Putamen (tissue), 1 donor: ENCODE measurements around the gene CBARP.

ENCODE experiments used
- DNase-seq: peaks from one replicate; pipeline ENCODE4 v3.0.0-alpha.2; 2016; ENCODE audit warnings: low spot score

Gene CBARP, protein sequence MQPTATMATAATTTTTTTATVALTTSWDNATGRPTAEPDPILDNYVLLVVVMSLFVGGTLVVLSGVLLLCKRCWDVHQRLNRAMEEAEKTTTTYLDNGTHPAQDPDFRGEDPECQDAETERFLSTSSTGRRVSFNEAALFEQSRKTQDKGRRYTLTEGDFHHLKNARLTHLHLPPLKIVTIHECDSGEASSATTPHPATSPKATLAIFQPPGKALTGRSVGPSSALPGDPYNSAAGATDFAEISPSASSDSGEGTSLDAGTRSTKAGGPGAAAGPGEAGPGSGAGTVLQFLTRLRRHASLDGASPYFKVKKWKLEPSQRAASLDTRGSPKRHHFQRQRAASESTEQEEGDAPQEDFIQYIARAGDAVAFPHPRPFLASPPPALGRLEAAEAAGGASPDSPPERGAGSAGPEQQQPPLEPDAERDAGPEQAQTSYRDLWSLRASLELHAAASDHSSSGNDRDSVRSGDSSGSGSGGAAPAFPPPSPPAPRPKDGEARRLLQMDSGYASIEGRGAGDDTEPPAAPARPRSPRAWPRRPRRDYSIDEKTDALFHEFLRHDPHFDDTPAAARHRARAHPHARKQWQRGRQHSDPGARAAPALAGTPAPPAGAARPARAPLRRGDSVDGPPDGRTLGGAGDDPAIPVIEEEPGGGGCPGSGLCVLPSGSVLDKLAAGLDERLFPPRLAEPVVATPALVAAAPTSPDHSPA

GRCh38 chr19:1237754-1238368 is at the start of gene CBARP:
Gene CBARP, minus strand, starts transcription at chr19:1238005. Its CDS starts 1,905 bp downstream, at chr19:1236100.
- DNase-seq, result no peak

GRCh38 chr19:1286487-1287353 is 48.9 kb upstream of the CBARP start:
- DNase-seq, result no peak

DNA sequence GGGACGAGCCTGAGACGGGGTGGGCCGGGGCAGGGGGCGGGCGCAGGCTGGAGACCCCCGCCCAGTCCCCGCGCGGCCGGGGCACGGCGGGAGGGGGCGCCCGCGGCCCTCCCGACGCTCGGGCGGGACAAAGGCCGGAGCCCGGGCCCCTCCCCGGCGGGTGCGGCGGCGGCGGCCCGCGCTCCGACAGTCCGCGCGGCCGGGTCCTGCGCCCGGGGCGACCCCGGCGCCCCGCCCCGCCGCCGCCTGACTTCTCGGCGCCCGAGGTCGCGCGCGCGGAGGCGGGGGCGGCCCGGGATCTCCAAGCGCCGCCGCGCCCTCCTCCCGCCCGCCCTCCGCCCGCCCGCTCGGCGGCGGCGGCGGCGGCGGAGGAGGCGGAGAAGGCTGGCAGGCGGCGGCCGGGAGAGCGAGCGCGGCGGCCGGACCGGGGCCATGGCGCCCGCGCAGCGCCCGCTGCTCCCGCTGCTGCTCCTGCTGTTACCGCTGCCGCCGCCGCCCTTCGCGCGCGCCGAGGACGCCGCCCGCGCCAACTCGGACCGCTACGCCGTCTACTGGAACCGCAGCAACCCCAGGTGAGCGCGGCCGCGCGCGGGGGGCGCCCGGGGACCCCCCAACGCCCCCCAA is 48.0 kb upstream of the CBARP start, which contains the start of gene EFNA2:
Gene EFNA2 (plus strand): TSS at position 137 of the 624 bp plus-strand sequence. CDS start 296 bp downstream, at position 433.
- DNase-seq, result no peak

DNA sequence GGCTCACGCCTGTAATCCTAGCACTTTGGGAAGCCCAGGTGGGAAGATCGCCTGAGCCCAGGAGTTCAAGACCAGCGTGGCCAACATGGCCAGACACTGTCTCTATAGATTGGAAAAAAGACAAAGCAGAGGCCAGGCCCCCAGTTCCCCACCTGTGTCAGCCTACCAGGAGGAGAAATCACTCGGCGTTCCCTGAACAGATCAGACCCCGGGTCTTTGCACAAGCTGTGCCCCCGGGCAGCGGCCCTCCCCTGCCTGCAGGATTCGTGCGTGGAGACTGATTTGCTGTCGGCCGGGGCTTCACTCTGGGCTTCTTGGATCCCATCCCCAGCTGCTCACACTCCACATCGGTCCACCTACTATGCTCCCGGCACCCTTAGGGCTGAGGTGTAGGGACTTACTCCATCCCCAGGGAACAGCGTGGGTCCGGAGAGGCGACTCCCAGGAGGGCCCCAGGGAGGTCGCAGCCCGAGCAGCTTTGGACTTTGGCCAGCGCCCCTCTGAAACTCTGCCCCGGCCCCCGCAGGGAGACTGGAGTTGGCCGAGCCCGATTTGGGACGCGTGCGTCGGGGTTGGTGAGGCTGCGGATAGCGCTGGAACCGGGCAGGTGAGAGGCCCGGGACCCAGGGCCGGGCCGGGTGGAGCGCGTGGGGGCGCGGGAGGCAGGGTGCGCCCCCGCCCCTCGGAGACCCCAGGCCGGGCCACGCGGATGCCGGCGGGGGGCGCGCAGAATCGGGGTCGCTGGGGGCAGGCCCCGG is 47.4 kb upstream of the CBARP start:
- no peak for DNase-seq

GRCh38 chr19:1284293-1284978 is 46.6 kb upstream of the CBARP start:
- DNase-seq, result no peak

- DNase-seq, result no peak
These were observed 46.1 kb upstream of the CBARP start for GRCh38 chr19:1283917-1284292.

GRCh38 chr19:1283207-1283916 is 45.6 kb upstream of the CBARP start:
- no peak for DNase-seq

- DNase-seq, result no peak
These were observed 44.9 kb upstream of the CBARP start for GRCh38 chr19:1282588-1283206.

GRCh38 chr19:1281569-1282287 is 43.9 kb upstream of the CBARP start:
- DNase-seq, result no peak

GRCh38 chr19:1280636-1281568 is 43.1 kb upstream of the CBARP start:
- DNase-seq, result no peak

DNA sequence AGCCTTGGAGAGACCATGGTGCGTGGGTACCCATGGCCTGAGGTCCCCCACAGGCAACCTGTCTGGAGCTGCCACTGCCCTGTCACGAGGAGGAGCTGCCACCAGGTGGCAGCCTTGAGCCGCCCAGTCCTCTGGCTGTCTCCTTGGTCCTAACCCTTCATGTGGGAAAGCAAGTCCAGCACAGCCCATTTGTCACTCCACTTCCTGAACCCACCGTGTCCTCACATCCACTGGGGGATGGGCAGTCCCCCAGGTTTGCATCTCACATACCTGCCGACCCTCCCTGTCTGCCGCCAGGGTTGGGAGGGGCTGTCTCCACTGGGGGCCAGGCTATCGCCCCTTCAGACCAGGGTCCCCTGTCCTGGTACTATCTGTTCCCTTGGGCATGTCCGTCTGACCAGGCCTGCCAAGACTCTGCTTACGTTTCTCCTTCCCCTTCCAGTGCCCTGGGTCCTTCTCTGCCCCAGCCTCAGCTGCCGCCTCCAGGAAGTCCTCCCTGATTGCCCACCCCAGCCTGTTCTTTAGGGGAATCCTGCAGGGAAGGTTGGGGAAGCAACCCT is 42.1 kb upstream of the CBARP start:
- DNase-seq, result peak; percentile 79

- no peak for DNase-seq
These were observed 41.2 kb upstream of the CBARP start for GRCh38 chr19:1278713-1279660.

GRCh38 chr19:1278074-1278473 is 40.3 kb upstream of the CBARP start:
- DNase-seq, result no peak

- DNase-seq, result no peak
These were observed 39.3 kb upstream of the CBARP start for GRCh38 chr19:1277061-1277460.

- DNase-seq, result no peak
These were observed 38.8 kb upstream of the CBARP start for GRCh38 chr19:1276628-1277022.
